Upper lobe of left lung (tissue), 4 donors: ENCODE results near the gene RASSF4.

ENCODE experiments used
- EP300 ChIP-seq, 4 donors: sonication (generic); formaldehyde crosslinking; IDR thresholded peaks; one replicate each; pipeline ENCODE4 v1.5.1; 2017; ENCODE audit warnings: antibody characterized with exemption in 4 of 4, control low read depth in 2 of 4
- POLR2A ChIP-seq, 4 donors: fragments of 450-650 bp; IDR thresholded peaks; one replicate each; pipeline ENCODE4 v1.5.1; 2016 to 2017; ENCODE audit warnings: antibody characterized with exemption in 4 of 4, mild to moderate bottlenecking in 2 of 4
- POLR2AphosphoS5 ChIP-seq, 2 donors: sonication (generic); formaldehyde crosslinking; IDR thresholded peaks; one replicate each; pipeline ENCODE4 v1.5.1; 2017; ENCODE audit warnings: antibody characterized with exemption in 2 of 2
- TF ChIP-seq, protein P1 (sequence below), 6 experiments: fragments of 450-650 bp in 4 of 6; fragments of 200-600 bp in 2 of 6; sonication (generic) in 2 of 6; IDR thresholded peaks; one replicate each; pipeline ENCODE4 v1.5.1; 2016 to 2019; ENCODE audit warnings: antibody characterized with exemption in 6 of 6

DNA sequence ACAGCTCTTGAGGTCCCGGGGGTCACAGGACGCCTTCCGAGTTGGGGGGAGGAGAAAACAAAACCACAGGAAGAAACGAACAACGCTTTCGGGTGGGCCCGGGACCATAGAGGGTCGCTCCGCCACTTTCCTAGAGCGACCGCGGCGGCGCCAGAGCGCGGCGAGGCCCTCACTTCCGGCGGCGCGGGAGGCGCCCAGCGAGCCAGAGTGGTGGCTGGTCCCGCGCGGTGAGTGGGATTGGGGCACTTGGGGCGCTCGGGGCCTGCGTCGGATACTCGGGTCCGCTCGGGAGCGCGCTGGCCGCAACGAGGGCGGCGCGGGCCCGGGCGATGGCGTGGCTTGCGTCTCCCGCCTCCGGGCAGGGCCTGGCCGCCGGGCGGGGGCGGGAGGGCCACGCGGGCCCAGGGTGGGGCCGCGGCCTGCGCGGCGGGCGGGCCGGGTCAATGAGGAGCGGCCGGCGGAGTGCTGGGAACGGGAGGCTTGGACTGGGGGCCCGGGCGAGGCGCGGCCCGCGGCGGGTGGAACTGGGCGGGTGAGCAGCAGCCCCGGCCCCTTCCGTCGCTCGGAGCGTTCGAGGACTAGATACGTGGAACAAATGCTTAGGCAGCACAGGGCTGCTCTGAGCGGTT is 41.3 kb downstream of the RASSF4 start, which contains the start of gene ZNF22:
- TF ChIP-seq, protein P1, sequence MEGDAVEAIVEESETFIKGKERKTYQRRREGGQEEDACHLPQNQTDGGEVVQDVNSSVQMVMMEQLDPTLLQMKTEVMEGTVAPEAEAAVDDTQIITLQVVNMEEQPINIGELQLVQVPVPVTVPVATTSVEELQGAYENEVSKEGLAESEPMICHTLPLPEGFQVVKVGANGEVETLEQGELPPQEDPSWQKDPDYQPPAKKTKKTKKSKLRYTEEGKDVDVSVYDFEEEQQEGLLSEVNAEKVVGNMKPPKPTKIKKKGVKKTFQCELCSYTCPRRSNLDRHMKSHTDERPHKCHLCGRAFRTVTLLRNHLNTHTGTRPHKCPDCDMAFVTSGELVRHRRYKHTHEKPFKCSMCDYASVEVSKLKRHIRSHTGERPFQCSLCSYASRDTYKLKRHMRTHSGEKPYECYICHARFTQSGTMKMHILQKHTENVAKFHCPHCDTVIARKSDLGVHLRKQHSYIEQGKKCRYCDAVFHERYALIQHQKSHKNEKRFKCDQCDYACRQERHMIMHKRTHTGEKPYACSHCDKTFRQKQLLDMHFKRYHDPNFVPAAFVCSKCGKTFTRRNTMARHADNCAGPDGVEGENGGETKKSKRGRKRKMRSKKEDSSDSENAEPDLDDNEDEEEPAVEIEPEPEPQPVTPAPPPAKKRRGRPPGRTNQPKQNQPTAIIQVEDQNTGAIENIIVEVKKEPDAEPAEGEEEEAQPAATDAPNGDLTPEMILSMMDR (IDR thresholded peaks at IDR 0.05), result peak in 4 of 6 experiments; percentile 16 to 45 (median 28)
- TF ChIP-seq EP300 (IDR thresholded peaks at IDR 0.05), result no peak
- TF ChIP-seq POLR2A (IDR thresholded peaks at IDR 0.05), result peak in 2 of 4 donors; percentile 55 to 82
- TF ChIP-seq POLR2AphosphoS5 (IDR thresholded peaks at IDR 0.05), result peak; percentile 64 to 79
